NT2/D1 (cell line): ENCODE data around the gene ADARB2.

Experiments
- SUZ12 ChIP-seq: IDR thresholded peaks from 2 replicates; pipeline ENCODE4 v1.6.1; 2011; ENCODE audit not compliant: insufficient read length, insufficient read depth; ENCODE audit errors: extremely low read depth
- YY1 ChIP-seq: IDR thresholded peaks from 2 replicates; pipeline ENCODE4 v1.6.1; 2011; ENCODE audit not compliant: insufficient read length, insufficient read depth
- ZNF274 ChIP-seq: IDR thresholded peaks from 2 replicates; pipeline ENCODE4 v1.6.1; 2011; ENCODE audit warnings: mild to moderate bottlenecking, low read depth, low read length

- TF ChIP-seq YY1, result no peak
- no peak for TF ChIP-seq SUZ12
- no peak for TF ChIP-seq ZNF274
Observed at GRCh38 chr10:1522237-1522636, 215.1 kb downstream of the ADARB2 start.
